ENCODE results near the gene SRSF4.

GRCh38 chr1:29133861-29134694, 47.6 kb downstream of the SRSF4 start:
- TF ChIP-seq CTCF (IDR thresholded peaks at IDR 0.05; ENCODE audit: low read depth, low read length, poor library complexity, severe bottlenecking) (no peak), EZH2phosphoT487 (IDR thresholded peaks at IDR 0.05; ENCODE audit: borderline replicate concordance, low read length) (no peak)
